GM10248 (cell line): Measurements from ENCODE around the gene ASIC2.

Experiments used
- CTCF ChIA-PET: fragments of 300-600 bp; sonication (Branson Sonifier 250); formaldehyde crosslinking; extraction: SDS; loops from one replicate; lab custom pipeline; 2021; ENCODE audit warnings: antibody characterized with exemption; lab: Yijun Ruan, JAX
- POLR2A ChIA-PET: fragments of 350-650 bp; sonication (Branson Sonifier 250); formaldehyde crosslinking; extraction: SDS; loops from one replicate; lab custom pipeline; 2020; ENCODE audit warnings: antibody characterized with exemption; lab: Yijun Ruan, JAX
- DNase-seq: peaks from one replicate; pipeline ENCODE4 v3.0.0; 2012; ENCODE audit errors: extremely low spot score
- CTCF ChIP-seq: IDR thresholded peaks from 2 replicates; pipeline ENCODE4 v1.5.1; 2012; ENCODE audit warnings: mild to moderate bottlenecking, low read depth; ENCODE audit errors: extremely low read depth, missing control alignments, control extremely low read depth

The ASIC2 gene

GRCh38 chr17:33007186-33007585, 285.9 kb downstream of the ASIC2 start:
- POLR2A ChIA-PET: no interaction called here
- no peak for TF ChIP-seq CTCF
- DNase-seq: no peak
- CTCF ChIA-PET: no interaction called here

- CTCF ChIA-PET: interaction anchor here (1.3 kb wide), 1 partner anchor 125 kb away, joined by 3 read pairs; the partner anchor contains the start of gene MYO1D
- TF ChIP-seq CTCF: no peak
- POLR2A ChIA-PET: no interaction called here
- no peak for DNase-seq
These were observed 290.8 kb downstream of the ASIC2 start for GRCh38 chr17:33002246-33002645.

GRCh38 chr17:32998887-32999228, 294.2 kb downstream of the ASIC2 start:
- no peak for TF ChIP-seq CTCF
- POLR2A ChIA-PET: no interaction called here
- no peak for DNase-seq
- CTCF ChIA-PET: interaction anchor here (0.7 to 4.8 kb wide), 17 partner anchors 10 to 648 kb away, joined by 3 to 28 read pairs (median 4); no protein-coding TSS in a partner anchor

GRCh38 chr17:32998111-32998886, 294.8 kb downstream of the ASIC2 start:
- TF ChIP-seq CTCF: peak; percentile 91
- POLR2A ChIA-PET: no interaction called here
- DNase-seq: peak; percentile 82
- CTCF ChIA-PET: interaction anchor here (0.7 to 4.8 kb wide), 23 partner anchors 9 to 648 kb away, joined by 3 to 28 read pairs (median 4); no protein-coding TSS in a partner anchor

GRCh38 chr17:32995416-32996045, 297.6 kb downstream of the ASIC2 start:
- ChIA-PET POLR2A (no interaction called here), CTCF (interaction anchor here (0.8 to 4.8 kb wide), 3 partner anchors 12 to 44 kb away, joined by 3 to 28 read pairs (median 3); no protein-coding TSS in a partner anchor)
- DNase-seq: peak; percentile 6
- no peak for TF ChIP-seq CTCF

GRCh38 chr17:32993977-32994376, 299.1 kb downstream of the ASIC2 start:
- ChIA-PET POLR2A (no interaction called here), CTCF (no interaction called here)
- no peak for DNase-seq
- no peak for TF ChIP-seq CTCF
